Esophagus squamous epithelium (tissue), 4 donors: ENCODE results near the gene TRMT6.

ENCODE experiments used
- CTCF ChIP-seq, 6 experiments: fragments of 450-650 bp in 4 of 6; fragments of 200-600 bp in 2 of 6; sonication (generic) in 2 of 6; IDR thresholded peaks; one replicate each; pipeline ENCODE4 v1.5.1; 2016 to 2019; ENCODE audit warnings: antibody characterized with exemption in 6 of 6, mild to moderate bottlenecking in 4 of 6, moderate library complexity in 4 of 6
- POLR2A ChIP-seq, 4 donors: fragments of 450-650 bp; IDR thresholded peaks; one replicate each; pipeline ENCODE4 v1.6.1; 2017; ENCODE audit warnings: antibody characterized with exemption in 4 of 4, mild to moderate bottlenecking in 4 of 4, moderate library complexity in 3 of 4

GRCh38 chr20:5920581-5920980, 29.8 kb downstream of the TRMT6 start:
- TF ChIP-seq CTCF (IDR thresholded peaks at IDR 0.05), result no peak
- no peak for TF ChIP-seq POLR2A (IDR thresholded peaks at IDR 0.05)
